ENCODE data around the gene TSHR. TPM values are rescaled to one million over a fixed set of nuclear protein-coding genes. Genes with fewer than 3 reads are reported as not detected.
"Not testable (repeated sequence)": the region's sequence is repeated elsewhere in the genome, so short reads cannot be mapped to it uniquely, and the experiment has no call there.

Gene TSHR
- total and polyA plus RNA-seq, 7 donors: 0.47 to 0.60 TPM; not detected in 5

GRCh38 chr14:80946797-80947196, 8.6 kb upstream of the TSHR start:
- WGBS, 2 donors: 62 to 74% methylated on average over 4 of the region's 4 CpGs

GRCh38 chr14:80948291-80948690, 7.1 kb upstream of the TSHR start:
- no peak overlapping the region for H3K27ac ChIP-seq
- TF ChIP-seq CTCF (IDR thresholded peaks at IDR 0.05): no peak
- no peak for TF ChIP-seq POLR2AphosphoS5 (IDR thresholded peaks at IDR 0.05)
- TF ChIP-seq POLR2A (IDR thresholded peaks at IDR 0.05): no peak
- no peak for TF ChIP-seq EP300 (IDR thresholded peaks at IDR 0.05)
- no peak overlapping the region for H3K4me3 ChIP-seq
- no peak for DNase-seq
- no peaks in the 10 kb centered on the region for H3K9me3 ChIP-seq
- H3K27me3 ChIP-seq: no peaks in the 10 kb centered on the region
- intact Hi-C loops (cut with DNase I): loop anchor here (10.0 kb wide), 1 partner anchor 487 kb away; no protein-coding TSS in a partner anchor
- 0 to 43% methylated on average over 1 of the region's 1 CpG for WGBS, 2 donors
- no peaks in the 10 kb centered on the region for H3K4me1 ChIP-seq
- H3K36me3 ChIP-seq: no peaks in the 10 kb centered on the region

More at GRCh38 chr14:80946797-80947196, 8.6 kb upstream of the TSHR start:
- no peak for TF ChIP-seq CTCF (IDR thresholded peaks at IDR 0.05)
- no peak for TF ChIP-seq POLR2AphosphoS5 (IDR thresholded peaks at IDR 0.05)
- no peak for TF ChIP-seq EP300 (IDR thresholded peaks at IDR 0.05)
- TF ChIP-seq POLR2A (IDR thresholded peaks at IDR 0.05): no peak
- Histone ChIP-seq H3K9me3 (no peaks in the 10 kb centered on the region), H3K27me3 (no peaks in the 10 kb centered on the region), H3K36me3 (no peaks in the 10 kb centered on the region), H3K27ac (no peak overlapping the region), H3K4me1 (peaks cover 0 to 7% (median 2%) of the 10 kb centered on the region in 4 donors), H3K4me3 (no peak overlapping the region)
- no peak for DNase-seq
- intact Hi-C loops (cut with DNase I): loop anchor here (10.0 kb wide), 1 partner anchor 488 kb away; no protein-coding TSS in a partner anchor

GRCh38 chr14:80951491-80951890, 3.9 kb upstream of the TSHR start:
- no peaks in the 10 kb centered on the region for H3K36me3 ChIP-seq
- no peak for DNase-seq
- intact Hi-C loops (cut with DNase I): loop anchor here (5.0 to 10.0 kb wide), 2 partner anchors 221 to 513 kb away; no protein-coding TSS in a partner anchor
- H3K27ac ChIP-seq: no peak overlapping the region
- H3K27me3 ChIP-seq: peaks cover 0 to 7% (median 5%) of the 10 kb centered on the region in 3 donors
- 77 to 91% methylated on average over 4 of the region's 4 CpGs for WGBS, 2 donors
- peaks cover 0 to 10% (median 8%) of the 10 kb centered on the region in 4 donors for H3K4me1 ChIP-seq
- TF ChIP-seq EP300 (IDR thresholded peaks at IDR 0.05): no peak
- no peak for TF ChIP-seq POLR2AphosphoS5 (IDR thresholded peaks at IDR 0.05)
- no peak for TF ChIP-seq CTCF (IDR thresholded peaks at IDR 0.05)
- TF ChIP-seq POLR2A (IDR thresholded peaks at IDR 0.05): no peak
- H3K4me3 ChIP-seq: no peak overlapping the region
- H3K9me3 ChIP-seq: no peaks in the 10 kb centered on the region

GRCh38 chr14:80953211-80953610, 2.2 kb upstream of the TSHR start:
- H3K9me3 ChIP-seq, H3K27me3 ChIP-seq, DNase-seq, H3K4me1 ChIP-seq, H3K36me3 ChIP-seq, H3K4me3 ChIP-seq, H3K27ac ChIP-seq: not testable (repeated sequence)
- 77 to 89% methylated on average over 18 of the region's 18 CpGs for WGBS, 2 donors
- intact Hi-C loops (cut with DNase I): loop anchor here (5.0 to 10.0 kb wide), 2 partner anchors 219 to 512 kb away; no protein-coding TSS in a partner anchor

GRCh38 chr14:80954687-80955299, 628 bp upstream of the TSHR start:
- no peaks in the 10 kb centered on the region for H3K9me3 ChIP-seq
- H3K4me1 ChIP-seq: peaks cover 0 to 10% (median 8%) of the 10 kb centered on the region in 4 donors
- WGBS, 2 donors: 1% methylated on average over 29 of the region's 29 CpGs
- intact Hi-C loops (cut with DNase I): loop anchor here (1.0 to 10.0 kb wide), 3 partner anchors 33 to 510 kb away; no protein-coding TSS in a partner anchor
- peak; percentile 86 for DNase-seq
- H3K4me3 ChIP-seq: peak overlapping the region; percentile 21 to 55 (median 49)
- no peak for TF ChIP-seq EP300 (IDR thresholded peaks at IDR 0.05)
- TF ChIP-seq CTCF (IDR thresholded peaks at IDR 0.05): peak; percentile 62 to 80 (median 71)
- H3K27ac ChIP-seq: no peak overlapping the region
- no peaks in the 10 kb centered on the region for H3K36me3 ChIP-seq
- H3K27me3 ChIP-seq: peaks cover 0 to 7% (median 5%) of the 10 kb centered on the region in 3 donors

All from sigmoid colon (tissue), 7 donors.